Inflammatory macrophage treated with lipopolysaccharide for 4 hours (primary cell): ENCODE results near the gene LAPTM5.

Experiments
- DNase-seq: peaks from one replicate; pipeline ENCODE4 v3.0.0-alpha.2; 2020

Gene LAPTM5

GRCh38 chr1:30786264-30786991 is 28.9 kb upstream of the LAPTM5 start:
- no peak for DNase-seq

- DNase-seq, result peak; percentile 27
Measured at GRCh38 chr1:30785714-30786113, 28.1 kb upstream of the LAPTM5 start.

- no peak for DNase-seq
Measured at GRCh38 chr1:30785181-30785580, 27.6 kb upstream of the LAPTM5 start.

GRCh38 chr1:30783256-30783915 is 25.8 kb upstream of the LAPTM5 start:
- DNase-seq, result peak; percentile 85

GRCh38 chr1:30782361-30783255 is 25.0 kb upstream of the LAPTM5 start:
- DNase-seq, result peak; percentile 60

GRCh38 chr1:30781906-30782305 is 24.3 kb upstream of the LAPTM5 start:
- no peak for DNase-seq

- DNase-seq, result peak; percentile 94
Measured at GRCh38 chr1:30780409-30780808, 22.8 kb upstream of the LAPTM5 start.

- DNase-seq, result peak; percentile 71
Measured at GRCh38 chr1:30779294-30780071, 21.9 kb upstream of the LAPTM5 start.

- no peak for DNase-seq
Measured at GRCh38 chr1:30778979-30779293, 21.4 kb upstream of the LAPTM5 start.

- DNase-seq, result peak; percentile 42
Measured at GRCh38 chr1:30778154-30778978, 20.8 kb upstream of the LAPTM5 start.

GRCh38 chr1:30777904-30778153 is 20.3 kb upstream of the LAPTM5 start:
- DNase-seq, result no peak

- no peak for DNase-seq
Measured at GRCh38 chr1:30777060-30777903, 19.7 kb upstream of the LAPTM5 start.

- no peak for DNase-seq
Measured at GRCh38 chr1:30776097-30777059, 18.8 kb upstream of the LAPTM5 start.

- DNase-seq, result no peak
Measured at GRCh38 chr1:30775433-30775975, 17.9 kb upstream of the LAPTM5 start.

GRCh38 chr1:30774550-30775432 is 17.2 kb upstream of the LAPTM5 start:
- DNase-seq, result no peak

GRCh38 chr1:30773722-30774358 is 16.3 kb upstream of the LAPTM5 start:
- no peak for DNase-seq

GRCh38 chr1:30771005-30771404 is 13.4 kb upstream of the LAPTM5 start:
- DNase-seq, result no peak

GRCh38 chr1:30770150-30770549 is 12.6 kb upstream of the LAPTM5 start:
- no peak for DNase-seq
